Breast epithelium (tissue), 4 donors: ENCODE measurements around the gene KATNAL2. TPM values are rescaled to one million over a fixed set of nuclear protein-coding genes. Genes with fewer than 3 reads are reported as not detected.

ENCODE experiments used
- DNase-seq, 2 donors: peaks; one replicate each; pipeline ENCODE4 v3.0.0-alpha.2; 2019; ENCODE audit warnings: low spot score in 2 of 2
- H3K27ac ChIP-seq, 2 donors: fragments of 200-600 bp; sonication (generic) in 1 of 2; one replicate each; pipeline ENCODE4 v1.5.1; 2016 to 2019; ENCODE audit warnings: mild to moderate bottlenecking in 1 of 2
- H3K27me3 ChIP-seq, 2 donors: fragments of 200-600 bp; sonication (generic) in 1 of 2; one replicate each; pipeline versions ENCODE4 v1.5.1 to v1.6.0; 2017 to 2019; ENCODE audit warnings: control low read depth in 1 of 2, mild to moderate bottlenecking in 1 of 2
- H3K36me3 ChIP-seq: fragments of 200-600 bp; one replicate; pipeline ENCODE4 v1.5.1; 2019
- H3K4me1 ChIP-seq, 2 donors: fragments of 200-600 bp; sonication (generic); one replicate each; pipeline ENCODE4 v1.5.1; 2016 to 2019; ENCODE audit warnings: control low read depth in 1 of 2
- H3K4me3 ChIP-seq, 3 donors: fragments of 200-600 bp; sonication (generic); 1 replicate in 2 of 3; 2 replicates in 1 of 3; pipeline ENCODE4 v1.5.1; 2016 to 2019; ENCODE audit warnings: mild to moderate bottlenecking in 3 of 3, moderate library complexity in 2 of 3
- H3K9me3 ChIP-seq, 2 donors: fragments of 200-600 bp; sonication (generic) in 1 of 2; one replicate each; pipeline ENCODE4 v1.5.1; 2016 to 2019; ENCODE audit warnings: control low read depth in 1 of 2
- POLR2A ChIP-seq: fragments of 450-650 bp; IDR thresholded peaks from one replicate; pipeline ENCODE4 v1.6.1; 2016; ENCODE audit warnings: antibody characterized with exemption, mild to moderate bottlenecking, moderate library complexity
- POLR2AphosphoS5 ChIP-seq, 3 donors: sonication (generic); formaldehyde crosslinking; IDR thresholded peaks; one replicate each; pipeline ENCODE4 v1.6.1; 2017; ENCODE audit warnings: antibody characterized with exemption in 3 of 3
- intact Hi-C: fragments of 100-400 bp; cut with DNase I; formaldehyde crosslinking; loops from one replicate; pipeline ENCODE4 v1.15.1; 2023; ENCODE audit warnings: low total_unique reads
- total RNA-seq, 3 donors: library from RNA; depleted of rRNA; stranded (reverse); fragments of >200 nt; gene quantifications; one replicate each; pipeline ENCODE4 v1.1.0, GENCODE V29; 2016
- TF ChIP-seq, protein P1 (sequence below), 3 donors: fragments of 450-650 bp; IDR thresholded peaks; one replicate each; pipeline ENCODE4 v1.5.1; 2016 to 2017; ENCODE audit warnings: antibody characterized with exemption in 3 of 3, mild to moderate bottlenecking in 3 of 3, moderate library complexity in 3 of 3

Gene KATNAL2
- total RNA-seq, 3 donors from 2014 or later, result 8.2 to 16.8 (median 9.1) TPM

DNA sequence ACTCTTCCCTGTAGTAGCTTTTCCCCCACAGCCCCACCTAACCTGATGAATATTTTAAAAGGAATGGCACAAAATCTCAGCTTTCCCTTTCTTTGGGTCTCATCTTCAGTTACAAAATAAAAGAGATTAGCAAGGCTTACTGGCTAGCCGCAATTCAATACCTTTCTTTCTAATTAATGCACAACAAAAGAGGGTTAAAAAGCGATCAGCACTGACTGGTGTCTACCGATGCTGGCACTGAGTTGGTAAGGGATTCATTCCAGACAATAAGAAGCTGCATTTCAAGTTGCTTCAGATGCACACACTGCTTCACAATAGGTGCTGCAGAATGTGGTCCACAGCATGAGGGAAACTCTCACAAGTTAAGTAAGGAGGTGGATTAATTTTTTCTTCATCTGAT, 191.0 kb downstream of the KATNAL2 start:
- H3K4me3 ChIP-seq, result no peak overlapping the region
- DNase-seq, result no peak
- no peaks in the 10 kb centered on the region for H3K4me1 ChIP-seq
- H3K27me3 ChIP-seq, result no peaks in the 10 kb centered on the region
- H3K27ac ChIP-seq, result no peak overlapping the region
- no peaks in the 10 kb centered on the region for H3K36me3 ChIP-seq
- intact Hi-C loops, result no loop called here
- no peaks in the 10 kb centered on the region for H3K9me3 ChIP-seq
- TF ChIP-seq POLR2A (no peak), POLR2AphosphoS5 (IDR thresholded peaks at IDR 0.05) (no peak)
- TF ChIP-seq, protein P1, sequence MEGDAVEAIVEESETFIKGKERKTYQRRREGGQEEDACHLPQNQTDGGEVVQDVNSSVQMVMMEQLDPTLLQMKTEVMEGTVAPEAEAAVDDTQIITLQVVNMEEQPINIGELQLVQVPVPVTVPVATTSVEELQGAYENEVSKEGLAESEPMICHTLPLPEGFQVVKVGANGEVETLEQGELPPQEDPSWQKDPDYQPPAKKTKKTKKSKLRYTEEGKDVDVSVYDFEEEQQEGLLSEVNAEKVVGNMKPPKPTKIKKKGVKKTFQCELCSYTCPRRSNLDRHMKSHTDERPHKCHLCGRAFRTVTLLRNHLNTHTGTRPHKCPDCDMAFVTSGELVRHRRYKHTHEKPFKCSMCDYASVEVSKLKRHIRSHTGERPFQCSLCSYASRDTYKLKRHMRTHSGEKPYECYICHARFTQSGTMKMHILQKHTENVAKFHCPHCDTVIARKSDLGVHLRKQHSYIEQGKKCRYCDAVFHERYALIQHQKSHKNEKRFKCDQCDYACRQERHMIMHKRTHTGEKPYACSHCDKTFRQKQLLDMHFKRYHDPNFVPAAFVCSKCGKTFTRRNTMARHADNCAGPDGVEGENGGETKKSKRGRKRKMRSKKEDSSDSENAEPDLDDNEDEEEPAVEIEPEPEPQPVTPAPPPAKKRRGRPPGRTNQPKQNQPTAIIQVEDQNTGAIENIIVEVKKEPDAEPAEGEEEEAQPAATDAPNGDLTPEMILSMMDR (IDR thresholded peaks at IDR 0.05), result no peak

DNA sequence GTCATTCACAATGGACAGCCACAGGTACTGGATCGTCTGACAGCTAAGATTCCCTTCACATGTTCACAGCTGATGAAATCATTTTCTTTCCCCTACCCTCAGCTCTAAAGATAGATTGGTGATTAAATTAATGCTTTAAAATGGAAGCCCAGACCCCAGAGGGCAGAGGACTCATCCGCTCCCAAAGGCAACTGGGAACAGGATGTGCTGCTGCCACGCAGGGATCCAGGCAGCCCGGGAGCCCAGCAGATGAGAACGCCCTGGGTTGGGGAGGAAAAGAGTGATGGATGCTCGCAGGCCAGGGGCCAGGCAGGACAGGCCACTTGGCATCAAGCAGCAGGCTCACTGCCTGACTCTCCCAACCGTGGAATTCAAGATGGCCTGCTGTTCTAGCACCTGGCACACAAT, 191.6 kb downstream of the KATNAL2 start:
- H3K4me3 ChIP-seq, result no peak overlapping the region
- no peaks in the 10 kb centered on the region for H3K4me1 ChIP-seq
- H3K36me3 ChIP-seq, result no peaks in the 10 kb centered on the region
- H3K9me3 ChIP-seq, result no peaks in the 10 kb centered on the region
- no peak for DNase-seq
- H3K27ac ChIP-seq, result no peak overlapping the region
- intact Hi-C loops, result no loop called here
- TF ChIP-seq POLR2AphosphoS5 (IDR thresholded peaks at IDR 0.05) (no peak), POLR2A (no peak)
- TF ChIP-seq, protein P1 (IDR thresholded peaks at IDR 0.05), result no peak
- H3K27me3 ChIP-seq, result no peaks in the 10 kb centered on the region

DNA sequence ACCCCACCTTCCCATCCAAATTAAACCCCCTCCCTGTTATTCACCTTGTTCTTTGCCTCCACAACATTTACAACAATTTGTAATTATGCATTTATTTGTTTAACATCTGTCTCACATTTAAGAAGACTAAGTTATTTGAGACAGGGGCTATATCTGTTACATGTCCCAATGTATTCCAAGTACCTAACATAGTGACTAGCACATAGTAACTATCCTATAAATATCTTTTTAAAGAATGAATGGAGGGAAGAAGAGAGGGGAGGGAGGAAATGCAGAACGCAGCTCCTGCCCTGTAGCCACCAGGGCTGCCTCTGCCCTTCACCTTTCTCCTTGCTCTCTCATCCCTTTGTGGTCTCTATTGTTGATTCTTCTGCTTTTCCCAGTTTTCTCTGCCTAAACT, 192.3 kb downstream of the KATNAL2 start:
- DNase-seq, result no peak
- H3K9me3 ChIP-seq, result no peaks in the 10 kb centered on the region
- H3K4me3 ChIP-seq, result no peak overlapping the region
- intact Hi-C loops, result loop anchor here (10.0 kb wide), 2 partner anchors 75 to 795 kb away; no protein-coding TSS in a partner anchor
- H3K27me3 ChIP-seq, result no peaks in the 10 kb centered on the region
- H3K4me1 ChIP-seq, result no peaks in the 10 kb centered on the region
- TF ChIP-seq POLR2AphosphoS5 (IDR thresholded peaks at IDR 0.05) (no peak), POLR2A (no peak)
- TF ChIP-seq, protein P1 (IDR thresholded peaks at IDR 0.05), result no peak
- peaks cover 6% of the 10 kb centered on the region for H3K36me3 ChIP-seq
- H3K27ac ChIP-seq, result no peak overlapping the region

DNA sequence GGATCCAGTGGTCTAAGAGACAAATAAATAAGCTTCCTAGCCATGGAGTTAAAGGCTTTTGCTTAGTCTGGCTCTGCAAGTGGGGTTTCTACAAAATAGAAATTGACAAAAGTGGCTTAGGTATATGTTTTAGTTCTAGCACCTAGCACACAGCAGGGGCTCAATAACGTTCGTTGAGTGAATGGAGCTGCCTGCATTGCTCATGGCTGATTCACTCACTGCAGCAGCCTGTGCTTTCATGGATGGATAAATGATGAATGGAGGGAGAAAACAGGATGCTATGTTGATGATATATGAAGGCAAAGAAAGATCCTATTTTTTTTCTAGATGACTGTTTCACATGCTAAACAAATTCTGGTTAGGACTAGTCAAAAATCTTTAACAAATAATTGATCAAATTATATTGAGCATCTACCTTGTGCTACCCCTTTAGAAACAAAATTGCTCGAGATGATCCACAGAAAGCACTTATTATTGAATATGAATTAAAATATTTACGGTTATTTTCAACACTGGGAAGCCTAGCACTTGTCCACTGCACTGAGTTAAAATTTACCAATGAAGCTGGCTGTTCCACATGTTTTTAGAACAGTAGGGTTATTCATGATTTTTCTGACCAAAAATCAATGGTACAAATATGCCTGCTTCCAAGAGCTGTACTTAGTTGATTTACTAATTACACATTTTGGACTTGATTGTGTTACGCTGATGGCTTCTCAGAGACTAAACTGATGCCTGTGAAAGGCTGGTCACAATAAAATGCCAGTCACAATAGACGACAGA, 193.3 kb downstream of the KATNAL2 start:
- Histone ChIP-seq H3K27ac (no peak overlapping the region), H3K4me3 (no peak overlapping the region), H3K27me3 (no peaks in the 10 kb centered on the region), H3K36me3 (peaks cover 6% of the 10 kb centered on the region), H3K4me1 (no peaks in the 10 kb centered on the region), H3K9me3 (no peaks in the 10 kb centered on the region)
- TF ChIP-seq POLR2A (no peak), POLR2AphosphoS5 (IDR thresholded peaks at IDR 0.05) (no peak)
- TF ChIP-seq, protein P1 (IDR thresholded peaks at IDR 0.05), result no peak
- no peak for DNase-seq
- intact Hi-C loops, result loop anchor here (10.0 kb wide), 2 partner anchors 74 to 796 kb away; no protein-coding TSS in a partner anchor

DNA sequence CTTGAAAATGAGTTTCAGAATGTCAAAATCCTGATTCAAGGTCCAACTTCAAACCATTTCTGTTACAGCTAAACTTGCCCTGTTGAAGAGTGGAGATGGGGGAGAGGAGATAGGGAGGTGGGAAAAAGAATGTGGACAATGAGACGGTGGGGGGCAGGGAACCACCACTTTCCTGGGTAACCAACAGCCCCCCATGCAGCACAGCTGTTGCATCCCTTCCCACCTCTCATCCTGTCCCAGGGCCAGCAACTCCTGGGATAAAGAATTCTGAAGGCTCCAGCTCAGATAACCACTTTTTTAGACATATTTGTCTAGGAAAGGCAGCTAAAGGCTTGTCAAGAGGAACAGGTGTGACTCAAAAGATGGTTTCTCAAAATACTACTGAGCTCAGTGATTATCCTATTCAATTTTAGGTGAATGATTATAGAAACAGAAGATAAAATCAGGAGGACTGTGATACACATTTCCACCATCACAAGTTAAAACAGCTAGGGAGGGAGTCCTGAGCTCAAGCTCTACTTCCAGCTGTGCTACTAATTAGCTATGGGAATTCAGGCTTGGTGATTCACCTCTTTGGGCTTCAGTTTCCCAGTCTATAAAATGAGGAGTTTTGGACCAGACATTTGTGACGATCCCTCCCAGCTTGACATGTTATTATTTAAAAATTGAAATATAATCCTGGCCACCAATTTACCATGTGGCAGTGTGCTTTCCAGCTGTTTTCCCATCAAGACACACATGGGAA, 196.6 kb downstream of the KATNAL2 start:
- Histone ChIP-seq H3K9me3 (no peaks in the 10 kb centered on the region), H3K4me3 (no peak overlapping the region), H3K27ac (no peak overlapping the region), H3K4me1 (no peaks in the 10 kb centered on the region), H3K36me3 (peaks cover 6% of the 10 kb centered on the region), H3K27me3 (no peaks in the 10 kb centered on the region)
- DNase-seq, result no peak
- intact Hi-C loops, result loop anchor here (10.0 kb wide), 2 partner anchors 71 to 799 kb away; no protein-coding TSS in a partner anchor
- TF ChIP-seq, protein P1 (IDR thresholded peaks at IDR 0.05), result no peak
- no peak for TF ChIP-seq POLR2A
- no peak for TF ChIP-seq POLR2AphosphoS5 (IDR thresholded peaks at IDR 0.05)
